H1 (cell line): ENCODE measurements around the gene GRAMD2A.
A peak's percentile ranks its signal among the peaks of the same experiment; 100 is the strongest.

ENCODE experiments used
- ATF2 ChIP-seq: IDR thresholded peaks from 2 replicates; pipeline ENCODE4 v1.6.1; 2012; ENCODE audit warnings: low read length, inconsistent platforms
- BRCA1 ChIP-seq: IDR thresholded peaks from 2 replicates; pipeline ENCODE4 v1.6.1; 2012; ENCODE audit warnings: low read depth, low read length, improper control_type of control experiment
- CEBPB ChIP-seq: IDR thresholded peaks from 2 replicates; pipeline ENCODE4 v1.6.1; 2012; ENCODE audit warnings: low read depth, low read length
- EZH2 ChIP-seq: fragments of 200-600 bp; sonication (generic); IDR thresholded peaks from 2 replicates; pipeline ENCODE4 v1.7.1; 2012; ENCODE audit warnings: low read depth, mild to moderate bottlenecking, moderate library complexity, low read length, inconsistent platforms; ENCODE audit not compliant: severe bottlenecking
- FOSL1 ChIP-seq: IDR thresholded peaks from 2 replicates; pipeline ENCODE4 v1.6.1; 2011; ENCODE audit warnings: mild to moderate bottlenecking, low read depth, low read length, moderate library complexity; ENCODE audit not compliant: insufficient read depth
- KDM4A ChIP-seq: IDR thresholded peaks from one replicate; pipeline ENCODE4 v1.7.1; 2012; ENCODE audit warnings: low read depth, mild to moderate bottlenecking, moderate library complexity, low read length, inconsistent platforms; ENCODE audit not compliant: severe bottlenecking
- POLR2A ChIP-seq, 2 experiments: IDR thresholded peaks; 1 replicate in 1 of 2; 2 replicates in 1 of 2; pipeline ENCODE4 v1.6.1; 2011; ENCODE audit warnings: low read depth in 2 of 2, low read length in 2 of 2, mild to moderate bottlenecking in 2 of 2; ENCODE audit errors: control extremely low read depth in 1 of 2
- RAD21 ChIP-seq, 2 experiments: IDR thresholded peaks in 1 of 2; conservative IDR thresholded peaks in 1 of 2; 2 replicates each; pipeline ENCODE4 v1.6.1; 2011; ENCODE audit warnings: low read depth in 2 of 2, low read length in 2 of 2, improper control_type of control experiment in 1 of 2, inconsistent platforms in 1 of 2, mild to moderate bottlenecking in 1 of 2, moderate library complexity in 1 of 2
- SP1 ChIP-seq: IDR thresholded peaks from 2 replicates; pipeline ENCODE4 v1.6.1; 2011; ENCODE audit warnings: low read depth, low read length
- SRF ChIP-seq: IDR thresholded peaks from 2 replicates; pipeline ENCODE4 v1.6.1; 2011; ENCODE audit warnings: mild to moderate bottlenecking, low read depth, low read length, moderate library complexity
- TF ChIP-seq, protein P1 (sequence below), 3 experiments: IDR thresholded peaks; 1 replicate in 2 of 3; 2 replicates in 1 of 3; pipeline versions ENCODE4 v1.5.1 to v1.6.1; 2011; ENCODE audit warnings: low read length in 3 of 3, mild to moderate bottlenecking in 3 of 3, inconsistent platforms in 2 of 3, low read depth in 1 of 3, moderate library complexity in 1 of 3; ENCODE audit not compliant: insufficient read depth in 1 of 3; ENCODE audit errors: control extremely low read depth in 1 of 3
- TF ChIP-seq, protein P2 (sequence below): IDR thresholded peaks from 2 replicates; pipeline ENCODE4 v1.6.1; 2011; ENCODE audit warnings: low read length, improper control_type of control experiment

- TF ChIP-seq SP1 (no peak), ATF2 (no peak), FOSL1 (no peak), CEBPB (no peak), POLR2A (IDR thresholded peaks at IDR 0.05; ENCODE audit: control extremely low read depth in 1 of 2, low read depth in 2 of 2, low read length in 2 of 2) (no peak), EZH2 (no peak), KDM4A (no peak), SRF (no peak), RAD21 (IDR thresholded peaks at IDR 0.05 in 1 of 2, conservative IDR thresholded peaks at IDR 0.05 in 1 of 2; ENCODE audit: low read depth in 2 of 2, low read length in 2 of 2) (no peak), BRCA1 (no peak)
- TF ChIP-seq, protein P1, sequence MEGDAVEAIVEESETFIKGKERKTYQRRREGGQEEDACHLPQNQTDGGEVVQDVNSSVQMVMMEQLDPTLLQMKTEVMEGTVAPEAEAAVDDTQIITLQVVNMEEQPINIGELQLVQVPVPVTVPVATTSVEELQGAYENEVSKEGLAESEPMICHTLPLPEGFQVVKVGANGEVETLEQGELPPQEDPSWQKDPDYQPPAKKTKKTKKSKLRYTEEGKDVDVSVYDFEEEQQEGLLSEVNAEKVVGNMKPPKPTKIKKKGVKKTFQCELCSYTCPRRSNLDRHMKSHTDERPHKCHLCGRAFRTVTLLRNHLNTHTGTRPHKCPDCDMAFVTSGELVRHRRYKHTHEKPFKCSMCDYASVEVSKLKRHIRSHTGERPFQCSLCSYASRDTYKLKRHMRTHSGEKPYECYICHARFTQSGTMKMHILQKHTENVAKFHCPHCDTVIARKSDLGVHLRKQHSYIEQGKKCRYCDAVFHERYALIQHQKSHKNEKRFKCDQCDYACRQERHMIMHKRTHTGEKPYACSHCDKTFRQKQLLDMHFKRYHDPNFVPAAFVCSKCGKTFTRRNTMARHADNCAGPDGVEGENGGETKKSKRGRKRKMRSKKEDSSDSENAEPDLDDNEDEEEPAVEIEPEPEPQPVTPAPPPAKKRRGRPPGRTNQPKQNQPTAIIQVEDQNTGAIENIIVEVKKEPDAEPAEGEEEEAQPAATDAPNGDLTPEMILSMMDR (IDR thresholded peaks at IDR 0.05; ENCODE audit: control extremely low read depth in 1 of 3, insufficient read depth in 1 of 3, low read depth in 1 of 3, low read length in 3 of 3): peak in 1 of 3 experiments; percentile 3; a peak in 1 of 4 replicates
- TF ChIP-seq, protein P2, sequence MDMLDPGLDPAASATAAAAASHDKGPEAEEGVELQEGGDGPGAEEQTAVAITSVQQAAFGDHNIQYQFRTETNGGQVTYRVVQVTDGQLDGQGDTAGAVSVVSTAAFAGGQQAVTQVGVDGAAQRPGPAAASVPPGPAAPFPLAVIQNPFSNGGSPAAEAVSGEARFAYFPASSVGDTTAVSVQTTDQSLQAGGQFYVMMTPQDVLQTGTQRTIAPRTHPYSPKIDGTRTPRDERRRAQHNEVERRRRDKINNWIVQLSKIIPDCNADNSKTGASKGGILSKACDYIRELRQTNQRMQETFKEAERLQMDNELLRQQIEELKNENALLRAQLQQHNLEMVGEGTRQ: no peak
Measured at GRCh38 chr15:72179950-72180581, 17.5 kb downstream of the GRAMD2A start.
